HG03196 (cell line): ENCODE results near the gene ADGRD1.
"Not testable (repeated sequence)": the region's sequence is repeated elsewhere in the genome, so short reads cannot be mapped to it uniquely, and the experiment has no call there.

ENCODE experiments used
- ATAC-seq: cut with Tn5 transposase; IDR thresholded peaks from one replicate; pipeline ENCODE4 v1.9.1; 2021; ENCODE audit not compliant: unreplicated experiment

The ADGRD1 gene

GRCh38 chr12:130937063-130937462, 16.6 kb upstream of the ADGRD1 start:
- ATAC-seq, result no peak

- ATAC-seq, result not testable (repeated sequence)
Measured at GRCh38 chr12:130937546-130937945, 16.2 kb upstream of the ADGRD1 start.

- ATAC-seq, result no peak
Measured at GRCh38 chr12:130938186-130938585, 15.5 kb upstream of the ADGRD1 start.

- ATAC-seq, result no peak
Measured at GRCh38 chr12:130944878-130945277, 8.8 kb upstream of the ADGRD1 start.

GRCh38 chr12:130945786-130946492, 7.8 kb upstream of the ADGRD1 start:
- no peak for ATAC-seq

- ATAC-seq, result no peak
Measured at GRCh38 chr12:130947028-130947613, 6.6 kb upstream of the ADGRD1 start.

GRCh38 chr12:130948136-130948535, 5.6 kb upstream of the ADGRD1 start:
- ATAC-seq, result no peak

GRCh38 chr12:130948751-130949150, 5.0 kb upstream of the ADGRD1 start:
- ATAC-seq, result no peak

- ATAC-seq, result no peak
Measured at GRCh38 chr12:130949806-130950205, 3.9 kb upstream of the ADGRD1 start.

GRCh38 chr12:130951636-130952035, 2.1 kb upstream of the ADGRD1 start:
- no peak for ATAC-seq

- ATAC-seq, result no peak
Measured at GRCh38 chr12:130952171-130952954, 1.3 kb upstream of the ADGRD1 start.

GRCh38 chr12:130954544-130954831, 781 bp downstream of the ADGRD1 start:
- ATAC-seq, result no peak

GRCh38 chr12:130955238-130955816, 1.6 kb downstream of the ADGRD1 start:
- ATAC-seq, result no peak

- ATAC-seq, result no peak
Measured at GRCh38 chr12:130956009-130956408, 2.3 kb downstream of the ADGRD1 start.

- ATAC-seq, result no peak
Measured at GRCh38 chr12:130956456-130957303, 3.0 kb downstream of the ADGRD1 start.

- no peak for ATAC-seq
Measured at GRCh38 chr12:130957304-130957621, 3.6 kb downstream of the ADGRD1 start.

- ATAC-seq, result no peak
Measured at GRCh38 chr12:130958557-130959140, 4.9 kb downstream of the ADGRD1 start.

- ATAC-seq, result no peak
Measured at GRCh38 chr12:130959632-130960031, 5.9 kb downstream of the ADGRD1 start.

GRCh38 chr12:130960058-130960457, 6.4 kb downstream of the ADGRD1 start:
- no peak for ATAC-seq

GRCh38 chr12:130960787-130961186, 7.1 kb downstream of the ADGRD1 start:
- ATAC-seq, result no peak
